Measurements from ENCODE around the gene STEEP1. TPM values are rescaled to one million over a fixed set of nuclear protein-coding genes. Genes with fewer than 3 reads are reported as not detected.

STEEP1 gene
- total RNA-seq, 1 experiment from 2014 or later: 25.8 TPM

- ChIA-PET POLR2A (no interaction called here), CTCF (no interaction called here)
- H3K27me3 Mint-ChIP-seq (ENCODE audit: low read depth): no peaks in the 10 kb centered on the region
- no peak overlapping the region for H3K4me3 Mint-ChIP-seq
- H3K27ac Mint-ChIP-seq: no peak overlapping the region
- no peaks in the 10 kb centered on the region for H3K9me3 Mint-ChIP-seq
- no peaks in the 10 kb centered on the region for H3K36me3 Mint-ChIP-seq
- H3K4me1 Mint-ChIP-seq: no peaks in the 10 kb centered on the region
- ATAC-seq (no peak), DNase-seq (ENCODE audit: low spot score) (no peak)
- no peak for TF ChIP-seq ZNF416 (CRISPR knock-in tag; IDR thresholded peaks at IDR 0.05)
These were observed 44.0 kb downstream of the STEEP1 start for GRCh38 chrX:119521246-119521645.

- H3K4me3 Mint-ChIP-seq: no peak overlapping the region
These were observed 46.8 kb downstream of the STEEP1 start for GRCh38 chrX:119518371-119518770.

GRCh38 chrX:119516157-119516702 is 49.0 kb downstream of the STEEP1 start:
- ATAC-seq (peak; percentile 87), DNase-seq (ENCODE audit: low spot score) (peak; percentile 13)
- Mint-ChIP-seq H3K36me3 (no peaks in the 10 kb centered on the region), H3K4me1 (no peaks in the 10 kb centered on the region), H3K4me3 (no peak overlapping the region), H3K27me3 (ENCODE audit: low read depth) (no peaks in the 10 kb centered on the region), H3K9me3 (no peaks in the 10 kb centered on the region), H3K27ac (no peak overlapping the region)
- CTCF ChIA-PET: interaction anchor here (0.6 to 2.2 kb wide), 18 partner anchors 9 to 372 kb away, joined by 3 to 9 read pairs (median 4); partner anchors contain the start of gene SOWAHD
- TF ChIP-seq ZNF423 (CRISPR knock-in tag; IDR thresholded peaks at IDR 0.05): no peak
- peak; percentile 62 for TF ChIP-seq CTCF (IDR thresholded peaks at IDR 0.05)
- TF ChIP-seq SOX15 (CRISPR knock-in tag; IDR thresholded peaks at IDR 0.05): no peak
- POLR2A ChIA-PET: no interaction called here

More at GRCh38 chrX:119518371-119518770, 46.8 kb downstream of the STEEP1 start:
- CTCF ChIA-PET: interaction anchor here (0.5 kb wide), 1 partner anchor 303 kb away, joined by 3 read pairs; no protein-coding TSS in a partner anchor
- H3K4me1 Mint-ChIP-seq: no peaks in the 10 kb centered on the region
- H3K27ac Mint-ChIP-seq: no peak overlapping the region
- no peaks in the 10 kb centered on the region for H3K9me3 Mint-ChIP-seq
- TF ChIP-seq NR1H2 (CRISPR knock-in tag; IDR thresholded peaks at IDR 0.05) (no peak), ETV6 (CRISPR knock-in tag; IDR thresholded peaks at IDR 0.05) (no peak), GRHL2 (CRISPR knock-in tag; IDR thresholded peaks at IDR 0.05; ENCODE audit: insufficient replicate concordance, severe bottlenecking) (no peak), GABPB1 (CRISPR knock-in tag; IDR thresholded peaks at IDR 0.05) (no peak), PRRX2 (CRISPR knock-in tag; IDR thresholded peaks at IDR 0.05) (no peak), NR3C1 (CRISPR knock-in tag; conservative IDR thresholded peaks at IDR 0.05; ENCODE audit: low read depth) (no peak), ZNF423 (CRISPR knock-in tag; IDR thresholded peaks at IDR 0.05) (no peak)
- no peaks in the 10 kb centered on the region for H3K36me3 Mint-ChIP-seq
- ATAC-seq (no peak), DNase-seq (ENCODE audit: low spot score) (no peak)
- POLR2A ChIA-PET: no interaction called here
- H3K27me3 Mint-ChIP-seq (ENCODE audit: low read depth): no peaks in the 10 kb centered on the region

- no peaks in the 10 kb centered on the region for H3K4me1 Mint-ChIP-seq
- H3K27ac Mint-ChIP-seq: no peak overlapping the region
- DNase-seq (ENCODE audit: low spot score) (peak; percentile 61), ATAC-seq (peak; percentile 98)
- no peaks in the 10 kb centered on the region for H3K27me3 Mint-ChIP-seq (ENCODE audit: low read depth)
- CTCF ChIA-PET: interaction anchor here (0.5 to 1.6 kb wide), 41 partner anchors 9 to 394 kb away, joined by 3 to 36 read pairs (median 5); partner anchors contain the start of genes NKRF, SEPTIN6, SLC25A5 and SOWAHD
- no peaks in the 10 kb centered on the region for H3K36me3 Mint-ChIP-seq
- H3K4me3 Mint-ChIP-seq: no peak overlapping the region
- H3K9me3 Mint-ChIP-seq: no peaks in the 10 kb centered on the region
- POLR2A ChIA-PET: interaction anchor here (0.7 to 0.9 kb wide), 2 partner anchors 29 to 67 kb away, joined by 3 read pairs; no protein-coding TSS in a partner anchor
- TF ChIP-seq ZNF263 (CRISPR knock-in tag; IDR thresholded peaks at IDR 0.05; ENCODE audit: low read depth) (no peak), ZNF138 (CRISPR knock-in tag; conservative IDR thresholded peaks at IDR 0.05) (no peak), HMGXB4 (CRISPR knock-in tag; IDR thresholded peaks at IDR 0.05) (no peak), HMGA2 (CRISPR knock-in tag; IDR thresholded peaks at IDR 0.05) (no peak), CREM (CRISPR knock-in tag; IDR thresholded peaks at IDR 0.05) (no peak), OVOL2 (CRISPR knock-in tag; IDR thresholded peaks at IDR 0.05; ENCODE audit: borderline replicate concordance) (no peak), PREB (CRISPR knock-in tag; IDR thresholded peaks at IDR 0.05; ENCODE audit: borderline replicate concordance) (no peak), JAZF1 (CRISPR knock-in tag; IDR thresholded peaks at IDR 0.05) (no peak), NFYB (CRISPR knock-in tag; conservative IDR thresholded peaks at IDR 0.05; ENCODE audit: low read depth) (no peak), USF2 (CRISPR knock-in tag; IDR thresholded peaks at IDR 0.05) (no peak), NR1H2 (CRISPR knock-in tag; IDR thresholded peaks at IDR 0.05) (no peak), IRF2 (CRISPR knock-in tag; IDR thresholded peaks at IDR 0.05; ENCODE audit: borderline replicate concordance, low read depth) (no peak), JUN (CRISPR knock-in tag; IDR thresholded peaks at IDR 0.05) (no peak)
These were observed 52.9 kb downstream of the STEEP1 start for GRCh38 chrX:119512146-119512800.
